GM12801 (cell line): ENCODE measurements around the gene CNDP2.

Experiments
- CTCF ChIP-seq: IDR thresholded peaks from one replicate; pipeline ENCODE4 v1.5.1; 2011; ENCODE audit warnings: control low read depth; ENCODE audit not compliant: insufficient read length; ENCODE audit errors: extremely low read depth

CNDP2 gene

GRCh38 chr18:74505776-74506175 is 9.6 kb downstream of the CNDP2 start:
- TF ChIP-seq CTCF, result no peak

- TF ChIP-seq CTCF, result no peak
Measured at GRCh38 chr18:74506448-74507084, 10.4 kb downstream of the CNDP2 start.

- no peak for TF ChIP-seq CTCF
Measured at GRCh38 chr18:74507097-74507881, 11.1 kb downstream of the CNDP2 start.

- TF ChIP-seq CTCF, result no peak
Measured at GRCh38 chr18:74507927-74508326, 11.8 kb downstream of the CNDP2 start.

GRCh38 chr18:74508366-74508765 is 12.2 kb downstream of the CNDP2 start:
- no peak for TF ChIP-seq CTCF

- TF ChIP-seq CTCF, result no peak
Measured at GRCh38 chr18:74508821-74509225, 12.7 kb downstream of the CNDP2 start.

- TF ChIP-seq CTCF, result no peak
Measured at GRCh38 chr18:74509856-74510769, 13.9 kb downstream of the CNDP2 start.
